HL-60 (cell line): ENCODE measurements around the gene EPHA1.

ENCODE experiments used
- CTCF ChIP-seq: IDR thresholded peaks from one replicate; pipeline ENCODE4 v1.5.1; 2011; ENCODE audit warnings: low read length, control low read depth, inconsistent platforms; ENCODE audit not compliant: insufficient read depth
- GABPA ChIP-seq: IDR thresholded peaks from 2 replicates; pipeline ENCODE4 v1.6.1; 2012; ENCODE audit warnings: low read depth
- POLR2AphosphoS5 ChIP-seq: IDR thresholded peaks from 2 replicates; pipeline ENCODE4 v1.6.1; 2012; ENCODE audit warnings: low read depth

GRCh38 chr7:143406002-143406357, 2.7 kb downstream of the EPHA1 start:
- TF ChIP-seq POLR2AphosphoS5 (no peak), GABPA (no peak), CTCF (no peak)
